CD4-positive, alpha-beta memory T cell (primary cell): Measurements from ENCODE around the gene DENND1C. TPM values are rescaled to one million over a fixed set of nuclear protein-coding genes. Genes with fewer than 3 reads are reported as not detected.
"Not testable (repeated sequence)": the region's sequence is repeated elsewhere in the genome, so short reads cannot be mapped to it uniquely, and the experiment has no call there.

Source experiments
- CTCF ChIA-PET: fragments of 350-600 bp; sonication (Branson Sonifier 250); formaldehyde crosslinking; loops from one replicate; lab custom pipeline; 2021; ENCODE audit warnings: inconsistent platforms; ENCODE audit not compliant: partially characterized antibody; lab: Charles Lee
- POLR2A ChIA-PET: fragments of 350-600 bp; sonication (Branson Sonifier 250); formaldehyde crosslinking; loops from one replicate; lab custom pipeline; 2021; ENCODE audit not compliant: partially characterized antibody; lab: Charles Lee
- DNase-seq, 5 donors: peaks; one replicate each; pipeline versions ENCODE4 v3.0.0 to v3.0.0-alpha.2; 2020 to 2022; ENCODE audit warnings: mixed read lengths in 1 of 5
- H3K27ac ChIP-seq: one replicate; pipeline ENCODE4 v1.7.0; 2013; ENCODE audit warnings: low read depth, low read length
- H3K27me3 ChIP-seq: 2 replicates; pipeline ENCODE4 v1.7.0; 2013; ENCODE audit warnings: mild to moderate bottlenecking, low read length, moderate library complexity; ENCODE audit not compliant: insufficient read depth
- H3K36me3 ChIP-seq: 2 replicates; pipeline ENCODE4 v1.7.0; 2013; ENCODE audit warnings: mild to moderate bottlenecking, low read length, moderate library complexity; ENCODE audit not compliant: insufficient read depth
- H3K4me1 ChIP-seq: 2 replicates; pipeline ENCODE4 v1.7.0; 2013; ENCODE audit warnings: mild to moderate bottlenecking, low read length, moderate library complexity; ENCODE audit not compliant: insufficient read depth
- H3K4me3 ChIP-seq, 2 donors: one replicate each; pipeline ENCODE4 v1.7.0; 2013; ENCODE audit warnings: low read length in 2 of 2, mild to moderate bottlenecking in 1 of 2
- H3K9me3 ChIP-seq, 2 donors: one replicate each; pipeline ENCODE4 v1.7.0; 2013; ENCODE audit warnings: low read length in 2 of 2, control low read depth in 1 of 2; ENCODE audit not compliant: control insufficient read depth in 1 of 2
- H3K27ac Mint-ChIP-seq, 7 donors: one replicate each; pipeline ENCODE4 v1.8.0; 2020 to 2021; ENCODE audit warnings: mixed read lengths in 7 of 7, mild to moderate bottlenecking in 6 of 7, inconsistent platforms in 3 of 7, moderate library complexity in 3 of 7
- H3K27me3 Mint-ChIP-seq, 2 donors: one replicate each; pipeline ENCODE4 v1.8.0; 2020 to 2021; ENCODE audit warnings: mixed read lengths in 2 of 2
- H3K36me3 Mint-ChIP-seq, 2 donors: one replicate each; pipeline ENCODE4 v1.8.0; 2020 to 2021; ENCODE audit warnings: mixed read lengths in 2 of 2, inconsistent platforms in 1 of 2, mild to moderate bottlenecking in 1 of 2
- H3K4me1 Mint-ChIP-seq, 4 donors: one replicate each; pipeline ENCODE4 v1.8.0; 2020 to 2021; ENCODE audit warnings: mixed read lengths in 4 of 4, mild to moderate bottlenecking in 1 of 4
- H3K4me3 Mint-ChIP-seq, 8 donors: one replicate each; pipeline ENCODE4 v1.8.0; 2020 to 2021; ENCODE audit warnings: mixed read lengths in 8 of 8, mild to moderate bottlenecking in 7 of 8, moderate library complexity in 6 of 8, inconsistent platforms in 3 of 8
- H3K9me3 Mint-ChIP-seq, 8 donors: one replicate each; pipeline ENCODE4 v1.8.0; 2020 to 2021; ENCODE audit warnings: mixed read lengths in 8 of 8, mild to moderate bottlenecking in 5 of 8, inconsistent platforms in 3 of 8, moderate library complexity in 1 of 8
- intact Hi-C: fragments of 100-400 bp; cut with micrococcal nuclease; formaldehyde crosslinking; loops from one replicate; pipeline ENCODE4 v1.15.1; 2023
- polyA plus RNA-seq, 2 donors: library from polyadenylated mRNA; unstranded; fragments of 300-500 nt; fragmentation: Illumina TruSeq; gene quantifications; one replicate each; pipeline ENCODE4 v1.2.3, GENCODE V29; 2021
- total RNA-seq, 2 experiments: library from RNA; stranded (reverse); gene quantifications; one replicate each; pipeline ENCODE4 v1.2.3, GENCODE V29; 2021

Gene DENND1C
- total and polyA plus RNA-seq, 4 experiments from 2014 or later, result 39.6 to 113 (median 91.6) TPM

- H3K9me3 ChIP-seq, POLR2A ChIA-PET, H3K4me3 Mint-ChIP-seq, H3K27me3 Mint-ChIP-seq, H3K36me3 Mint-ChIP-seq, H3K27ac ChIP-seq, H3K27ac Mint-ChIP-seq, H3K9me3 Mint-ChIP-seq, DNase-seq, H3K4me3 ChIP-seq, H3K4me1 ChIP-seq, H3K36me3 ChIP-seq, H3K27me3 ChIP-seq: not testable (repeated sequence)
- CTCF ChIA-PET, result interaction anchor here (0.5 to 2.3 kb wide), 2 partner anchors 8 to 98 kb away, joined by 3 to 9 read pairs; no protein-coding TSS in a partner anchor
- peaks cover 4 to 12% (median 6%) of the 10 kb centered on the region in 4 donors for H3K4me1 Mint-ChIP-seq
- intact Hi-C loops, result loop anchor here (10.0 kb wide), 1 partner anchor 83 kb away; the partner anchor contains the start of gene KHSRP
These were observed 26.6 kb upstream of the DENND1C start for GRCh38 chr19:6508028-6508771.

- H3K4me1 ChIP-seq, result peaks cover 18% of the 10 kb centered on the region
- no peaks in the 10 kb centered on the region for H3K36me3 ChIP-seq
- Mint-ChIP-seq H3K4me1 (peaks cover 10 to 22% (median 14%) of the 10 kb centered on the region in 4 donors), H3K27me3 (peaks cover 2 to 15% of the 10 kb centered on the region in 2 donors), H3K4me3 (peak overlapping the region in 6 of 8 donors; percentile 5 to 69 (median 52)), H3K36me3 (no peaks in the 10 kb centered on the region), H3K9me3 (no peaks in the 10 kb centered on the region), H3K27ac (peak overlapping the region in 1 of 7 donors; percentile 15)
- H3K9me3 ChIP-seq, result no peaks in the 10 kb centered on the region
- no peak overlapping the region for H3K4me3 ChIP-seq
- peaks cover 7% of the 10 kb centered on the region for H3K27me3 ChIP-seq
- ChIA-PET CTCF (interaction anchor here (0.6 to 1.6 kb wide), 6 partner anchors 12 to 221 kb away, joined by 3 to 4 read pairs (median 3); no protein-coding TSS in a partner anchor), POLR2A (interaction anchor here (0.7 to 1.6 kb wide), 3 partner anchors 22 to 79 kb away, joined by 3 to 8 read pairs (median 5); partner anchors contain the start of genes DENND1C and KHSRP)
- intact Hi-C loops, result loop anchor here (2.0 to 10.0 kb wide), 3 partner anchors 79 to 221 kb away; partner anchors contain the start of genes CLPP and KHSRP
- no peak for DNase-seq
- no peak overlapping the region for H3K27ac ChIP-seq
These were observed 22.0 kb upstream of the DENND1C start for GRCh38 chr19:6503407-6504201.

DNA sequence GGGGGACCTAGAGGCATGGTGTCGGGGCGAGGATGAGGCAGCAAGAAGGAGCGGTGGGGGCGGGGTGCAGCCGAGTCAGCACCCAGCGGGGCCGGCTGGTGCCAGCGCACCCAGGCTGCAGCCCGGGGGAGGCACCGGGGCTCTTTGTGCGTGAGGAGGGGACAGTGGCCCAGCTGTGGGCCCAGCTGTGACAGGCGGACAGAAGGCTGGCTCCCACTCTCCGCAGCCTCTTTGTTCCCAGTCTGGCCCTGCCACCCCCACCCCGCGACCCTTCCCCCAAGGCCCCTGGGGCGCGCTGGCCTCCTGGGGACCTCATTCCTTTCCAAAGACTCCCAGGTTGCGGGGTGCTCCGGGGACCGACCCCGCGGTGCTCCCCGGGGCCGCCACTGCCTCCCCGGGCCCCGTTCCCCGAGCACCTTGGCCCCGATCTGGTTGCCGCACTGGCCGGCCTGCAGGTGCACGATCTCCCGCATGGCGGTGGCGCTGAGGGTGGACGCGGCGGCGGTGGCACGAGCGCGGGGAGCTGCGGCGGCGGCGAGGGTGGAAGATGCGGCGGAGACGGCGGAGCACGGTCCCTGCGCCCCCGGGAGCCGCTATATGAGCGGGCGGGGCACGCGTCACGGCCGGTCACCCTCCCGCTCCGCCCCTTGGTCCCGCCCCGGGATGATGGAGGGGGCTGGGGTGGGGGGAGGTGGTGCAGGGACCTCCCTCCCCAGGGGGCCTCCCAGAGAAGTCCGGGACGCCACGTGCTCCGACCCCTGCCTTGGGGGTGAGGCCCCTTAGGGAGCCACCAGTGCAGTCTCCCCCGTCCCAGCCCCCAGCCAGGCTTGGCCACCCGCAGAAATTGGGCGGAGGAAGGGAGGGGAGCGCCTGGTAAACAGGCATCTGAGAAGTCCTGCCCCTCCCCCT, 20.4 kb upstream of the DENND1C start, which contains the start of gene TUBB4A:
TUBB4A (minus strand) TSS at position 570 of the 909 bp plus-strand sequence; CDS start at position 473, 97 bp downstream.
- Histone ChIP-seq H3K27me3 (peaks cover 7% of the 10 kb centered on the region), H3K9me3 (no peaks in the 10 kb centered on the region), H3K4me3 (peak within 1 kb of the TSS in 1 of 2 donors; percentile 41), H3K27ac (no peak within 1 kb of the TSS), H3K4me1 (peaks cover 18% of the 10 kb centered on the region), H3K36me3 (no peaks in the 10 kb centered on the region)
- ChIA-PET CTCF (interaction anchor here (0.7 kb wide), 1 partner anchor 33 kb away, joined by 3 read pairs; no protein-coding TSS in a partner anchor), POLR2A (interaction anchor here (0.8 to 1.3 kb wide), 3 partner anchors 21 to 77 kb away, joined by 3 to 5 read pairs (median 5); partner anchors contain the start of genes DENND1C, KHSRP and SLC25A23)
- H3K36me3 Mint-ChIP-seq, result no peaks in the 10 kb centered on the region
- H3K4me3 Mint-ChIP-seq, result peak within 1 kb of the TSS; percentile 79 to 88 (median 84)
- DNase-seq, result peak in 3 of 5 donors; percentile 15 to 21 (median 17)
- H3K4me1 Mint-ChIP-seq, result peaks cover 12 to 22% (median 16%) of the 10 kb centered on the region in 4 donors
- no peaks in the 10 kb centered on the region for H3K9me3 Mint-ChIP-seq
- H3K27ac Mint-ChIP-seq, result peak within 1 kb of the TSS in 2 of 7 donors; percentile 42 to 81
- peaks cover 2 to 15% of the 10 kb centered on the region in 2 donors for H3K27me3 Mint-ChIP-seq
- intact Hi-C loops, result loop anchor here (1.0 to 10.0 kb wide), 3 partner anchors 42 to 220 kb away; partner anchors contain the start of gene KHSRP

- Histone ChIP-seq H3K27ac (no peak overlapping the region), H3K4me1 (peaks cover 18% of the 10 kb centered on the region), H3K9me3 (no peaks in the 10 kb centered on the region), H3K36me3 (no peaks in the 10 kb centered on the region), H3K4me3 (no peak overlapping the region), H3K27me3 (peaks cover 7% of the 10 kb centered on the region)
- POLR2A ChIA-PET, result no interaction called here
- CTCF ChIA-PET, result interaction anchor here (1.1 to 2.3 kb wide), 2 partner anchors 19 to 131 kb away, joined by 3 to 6 read pairs; partner anchors contain the start of gene DENND1C
- peaks cover 12 to 22% (median 16%) of the 10 kb centered on the region in 4 donors for H3K4me1 Mint-ChIP-seq
- no peaks in the 10 kb centered on the region for H3K9me3 Mint-ChIP-seq
- peak overlapping the region in 2 of 7 donors; percentile 42 to 81 for H3K27ac Mint-ChIP-seq
- no peaks in the 10 kb centered on the region for H3K36me3 Mint-ChIP-seq
- H3K4me3 Mint-ChIP-seq, result peak overlapping the region; percentile 79 to 88 (median 84)
- no peak for DNase-seq
- intact Hi-C loops, result loop anchor here (5.0 to 10.0 kb wide), 2 partner anchors 76 to 219 kb away; partner anchors contain the start of gene KHSRP
- H3K27me3 Mint-ChIP-seq, result peaks cover 2 to 15% of the 10 kb centered on the region in 2 donors
These were observed 19.5 kb upstream of the DENND1C start for GRCh38 chr19:6500837-6501739.

DNA sequence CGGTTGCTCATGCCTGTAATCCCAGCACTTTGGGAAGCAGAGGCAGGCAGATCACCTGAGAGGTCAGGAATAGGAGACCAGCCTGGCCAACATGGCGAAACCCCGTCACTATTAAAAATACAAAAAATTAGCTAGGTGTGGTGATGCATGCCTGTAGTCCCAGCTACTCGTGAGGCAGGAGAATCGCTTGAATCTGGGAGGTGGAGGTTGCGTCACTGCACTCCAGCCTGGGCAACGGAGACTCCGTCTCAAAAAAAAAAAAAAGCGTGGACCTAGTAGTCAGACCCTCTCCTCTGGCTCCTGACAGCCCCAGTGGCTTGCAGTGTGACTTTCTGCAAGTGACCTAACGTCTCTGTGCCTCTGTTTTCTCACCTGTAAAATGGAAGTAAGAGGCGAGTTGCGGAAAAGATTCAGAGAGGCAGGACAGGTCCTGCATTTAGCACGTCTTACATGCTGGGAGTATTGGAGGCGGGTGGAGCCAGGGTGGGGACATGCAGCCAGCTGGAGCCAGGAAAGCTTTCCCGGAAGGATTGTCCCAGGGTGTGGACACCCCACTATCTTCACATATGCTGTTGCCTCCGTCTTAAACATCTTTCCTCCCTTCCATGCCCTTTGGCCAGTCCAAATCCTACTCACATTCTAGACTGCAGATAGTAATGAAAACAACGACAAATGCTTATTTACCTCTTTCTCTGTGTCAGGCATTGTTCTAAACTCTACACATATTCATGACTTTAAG, 17.6 kb upstream of the DENND1C start:
- Mint-ChIP-seq H3K4me3 (no peak overlapping the region), H3K4me1 (peaks cover 8 to 14% (median 11%) of the 10 kb centered on the region in 4 donors), H3K36me3 (no peaks in the 10 kb centered on the region), H3K9me3 (no peaks in the 10 kb centered on the region), H3K27me3 (peaks cover 2 to 11% of the 10 kb centered on the region in 2 donors), H3K27ac (no peak overlapping the region)
- ChIA-PET CTCF (interaction anchor here (1.2 to 2.3 kb wide), 2 partner anchors 17 to 21 kb away, joined by 3 to 6 read pairs; partner anchors contain the start of gene DENND1C), POLR2A (no interaction called here)
- Histone ChIP-seq H3K4me1 (peaks cover 12% of the 10 kb centered on the region), H3K9me3 (no peaks in the 10 kb centered on the region), H3K27me3 (peaks cover 7% of the 10 kb centered on the region), H3K27ac (no peak overlapping the region), H3K4me3 (no peak overlapping the region), H3K36me3 (no peaks in the 10 kb centered on the region)
- no peak for DNase-seq
- intact Hi-C loops, result no loop called here
